Heart left ventricle (tissue), 16 donors: ENCODE data around the gene DNAJC6. TPM values are rescaled to one million over a fixed set of nuclear protein-coding genes. Genes with fewer than 3 reads are reported as not detected.

Experiments used
- ATAC-seq, 4 donors: fragments of 200-7000 bp; cut with Tn5 transposase; one replicate each; pipeline ENCODE4 v1.9.1; 2020 to 2022; ENCODE audit warnings: moderate library complexity in 4 of 4, mild to moderate bottlenecking in 3 of 4, moderate number of reproducible peaks in 1 of 4
- DNase-seq, 5 donors: peaks; one replicate each; pipeline ENCODE4 v3.0.0-alpha.2; 2020
- H3K27ac ChIP-seq, 12 donors: fragments of 200-600 bp; sonication (generic) in 4 of 12; one replicate each; pipeline versions ENCODE4 v1.5.0 to v1.8.0; 2016 to 2022; ENCODE audit warnings: mild to moderate bottlenecking in 2 of 12
- H3K27me3 ChIP-seq, 9 donors: fragments of 200-600 bp; sonication (generic) in 2 of 9; one replicate each; pipeline versions ENCODE4 v1.5.1 to v1.8.0; 2016 to 2022; ENCODE audit warnings: mild to moderate bottlenecking in 3 of 9
- H3K36me3 ChIP-seq, 9 donors: fragments of 200-600 bp; sonication (generic) in 2 of 9; one replicate each; pipeline versions ENCODE4 v1.5.0 to v1.8.0; 2018 to 2022; ENCODE audit warnings: mild to moderate bottlenecking in 2 of 9
- H3K4me1 ChIP-seq, 12 donors: fragments of 200-600 bp; sonication (generic) in 4 of 12; one replicate each; pipeline versions ENCODE4 v1.5.0 to v1.8.0; 2016 to 2022; ENCODE audit warnings: mild to moderate bottlenecking in 3 of 12
- H3K4me3 ChIP-seq, 12 donors: fragments of 200-600 bp; sonication (generic) in 4 of 12; one replicate each; pipeline versions ENCODE4 v1.5.0 to v1.8.0; 2017 to 2022; ENCODE audit warnings: mild to moderate bottlenecking in 9 of 12, moderate library complexity in 4 of 12
- H3K9me3 ChIP-seq, 12 donors: fragments of 200-600 bp; sonication (generic) in 4 of 12; one replicate each; pipeline versions ENCODE4 v1.5.0 to v1.8.0; 2016 to 2022; ENCODE audit warnings: mild to moderate bottlenecking in 1 of 12
- CTCF ChIP-seq, 12 donors: fragments of 200-600 bp; sonication (generic) in 4 of 12; IDR thresholded peaks; one replicate each; pipeline versions ENCODE4 v1.5.0 to v1.8.0; 2018 to 2022; ENCODE audit warnings: antibody characterized with exemption in 12 of 12, mild to moderate bottlenecking in 5 of 12
- POLR2A ChIP-seq, 2 donors: fragments of 450-650 bp; IDR thresholded peaks; one replicate each; pipeline ENCODE4 v1.6.1; 2017; ENCODE audit warnings: antibody characterized with exemption in 2 of 2, mild to moderate bottlenecking in 2 of 2, moderate library complexity in 2 of 2
- WGBS, 4 donors: extraction: QIAGEN DNeasy Blood & Tissue Kit in 2 of 4; methylation state at CpG; one replicate each; pipeline versions ENCODE4 v1.1.5 to v1.1.7; 2013 to 2018; 5-methylcytosine and 5-hydroxymethylcytosine counted together
- intact Hi-C, 10 donors: fragments of 100-400 bp; cut with DNase I; formaldehyde crosslinking; loops; one replicate each; pipeline versions ENCODE4 v1.11.1 to v1.14.2; 2022
- polyA plus RNA-seq, 2 donors: library from polyadenylated mRNA; stranded (reverse); fragments of 200-250 nt; gene quantifications; one replicate each; pipeline ENCODE4 v1.2.3, GENCODE V29; 2013
- total RNA-seq, 9 donors: library from RNA; depleted of rRNA in 2 of 9; stranded (reverse); fragments of >200 nt in 2 of 9; fragmentation: NEBNext Ultra II Directional in 3 of 9; extraction: Animal tissue kit (Norgen Biotek cat#: 25700) in 3 of 9; gene quantifications; one replicate each; pipeline versions ENCODE4 v1.1.0 to v1.2.4, GENCODE V29; 2016 to 2023
- donor health status: ischemic (EF 13 %, LVEDD 7.1; RV severe dilation, severe dysfunction).
- donor health status: healthy with polysubstance abuse.
- donor health status: DM: no; HTN: yes; CAD: no.
- donor health status: DM: no; HTN: no; CAD: no.
- donor health status: ischemic (EF 25% LVEDD 6.9; RV normal size, moderate dysfunction).
- donor health status: ischemic (EF 25% LVEDD 5.7; RV mildly dilated, moderate dysfunction).
- donor health status: healthy.
- donor health status: DM: yes; HTN: yes; CAD: no.
- donor health status: ischemic (EF 35%, LVEDD 5.7; RV mildly dilated, moderate dysfunction).
- donor health status: nonischemic (EF 11% LVEDD 7.7; RV severe dilation, severe dysfunction).
- donor health status: DM: yes; HTN: yes; CAD: no.
- donor health status: PGD.
- donor health status: ischemic (EF 29% LVEDD 5.4; RV normal size, mild dysfunction).
- donor health status: nonischemic (EF 23%, LVEDD 6.1; RV moderate dilation, normal function).

Gene DNAJC6
- total and polyA plus RNA-seq, 11 donors, result 0.50 to 14.1 (median 8.5) TPM

- DNase-seq, result no peak
- no peak for ATAC-seq
- no peaks in the 10 kb centered on the region for H3K36me3 ChIP-seq
- no peaks in the 10 kb centered on the region for H3K9me3 ChIP-seq
- H3K27me3 ChIP-seq, result no peaks in the 10 kb centered on the region
- no peak for TF ChIP-seq POLR2A (IDR thresholded peaks at IDR 0.05)
- TF ChIP-seq CTCF (IDR thresholded peaks at IDR 0.05), result no peak
- WGBS, 4 donors, result 47 to 66% (median 58%) methylated on average over 3 of the region's 3 CpGs
- no peak overlapping the region for H3K4me3 ChIP-seq
- H3K4me1 ChIP-seq, result peaks cover 0 to 6% (median 0%) of the 10 kb centered on the region in 12 donors
- intact Hi-C loops, result no loop called here
- H3K27ac ChIP-seq, result no peak overlapping the region
Measured at GRCh38 chr1:65344171-65344814, 35.0 kb downstream of the DNAJC6 start.

GRCh38 chr1:65346190-65346589 is 36.8 kb downstream of the DNAJC6 start:
- H3K4me3 ChIP-seq, result no peak overlapping the region
- no peak for DNase-seq
- no peak overlapping the region for H3K27ac ChIP-seq
- intact Hi-C loops, result no loop called here
- H3K36me3 ChIP-seq, result no peaks in the 10 kb centered on the region
- no peaks in the 10 kb centered on the region for H3K4me1 ChIP-seq
- H3K27me3 ChIP-seq, result no peaks in the 10 kb centered on the region
- TF ChIP-seq CTCF (IDR thresholded peaks at IDR 0.05) (no peak), POLR2A (IDR thresholded peaks at IDR 0.05) (no peak)
- 80 to 95% (median 85%) methylated on average over 2 of the region's 2 CpGs for WGBS, 4 donors
- H3K9me3 ChIP-seq, result no peaks in the 10 kb centered on the region
- ATAC-seq, result no peak

GRCh38 chr1:65355031-65355712 is 45.8 kb downstream of the DNAJC6 start:
- no peaks in the 10 kb centered on the region for H3K9me3 ChIP-seq
- no peaks in the 10 kb centered on the region for H3K4me1 ChIP-seq
- no peak for ATAC-seq
- no peaks in the 10 kb centered on the region for H3K36me3 ChIP-seq
- H3K27ac ChIP-seq, result no peak overlapping the region
- DNase-seq, result no peak
- intact Hi-C loops, result no loop called here
- no peak for TF ChIP-seq POLR2A (IDR thresholded peaks at IDR 0.05)
- TF ChIP-seq CTCF (IDR thresholded peaks at IDR 0.05), result no peak
- no peaks in the 10 kb centered on the region for H3K27me3 ChIP-seq
- H3K4me3 ChIP-seq, result no peak overlapping the region
- WGBS, 4 donors, result 85 to 91% (median 87%) methylated on average over 7 of the region's 7 CpGs

- Histone ChIP-seq H3K9me3 (no peaks in the 10 kb centered on the region), H3K4me1 (no peaks in the 10 kb centered on the region), H3K4me3 (no peak overlapping the region), H3K36me3 (no peaks in the 10 kb centered on the region), H3K27ac (no peak overlapping the region), H3K27me3 (no peaks in the 10 kb centered on the region)
- WGBS, 4 donors, result 82 to 93% (median 86%) methylated on average over 6 of the region's 6 CpGs
- ATAC-seq (no peak), DNase-seq (no peak)
- intact Hi-C loops, result no loop called here
- TF ChIP-seq POLR2A (IDR thresholded peaks at IDR 0.05), result no peak
- TF ChIP-seq CTCF (IDR thresholded peaks at IDR 0.05), result no peak
Measured at GRCh38 chr1:65357291-65357960, 48.1 kb downstream of the DNAJC6 start.
